ENCODE data around the gene S100A3.

The S100A3 gene

DNA sequence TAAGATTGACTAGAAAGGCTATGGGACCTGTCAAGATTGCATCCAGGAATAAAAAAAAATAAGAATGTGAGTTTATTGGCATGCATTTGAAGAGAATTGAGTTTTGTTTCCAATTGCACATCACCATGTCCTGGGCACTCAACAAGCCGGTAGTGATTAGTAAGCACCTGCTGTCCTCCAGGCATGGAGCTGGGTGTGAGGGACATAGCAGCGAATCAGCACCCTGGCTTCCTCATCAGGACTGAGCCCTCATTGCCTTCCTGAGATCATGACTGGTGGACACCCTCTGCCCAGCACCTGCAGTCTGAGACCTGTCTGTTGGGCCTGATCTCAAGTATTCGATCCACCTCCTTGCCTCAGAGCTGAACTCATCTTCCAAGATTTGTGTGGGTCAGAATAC lies 40.0 kb downstream of the S100A3 start:
- DNase-seq, result no peak

- DNase-seq, result no peak
These were observed 41.0 kb downstream of the S100A3 start for GRCh38 chr1:153507926-153508583.

GRCh38 chr1:153506831-153507413 lies 42.1 kb downstream of the S100A3 start:
- DNase-seq, result peak; percentile 87

DNA sequence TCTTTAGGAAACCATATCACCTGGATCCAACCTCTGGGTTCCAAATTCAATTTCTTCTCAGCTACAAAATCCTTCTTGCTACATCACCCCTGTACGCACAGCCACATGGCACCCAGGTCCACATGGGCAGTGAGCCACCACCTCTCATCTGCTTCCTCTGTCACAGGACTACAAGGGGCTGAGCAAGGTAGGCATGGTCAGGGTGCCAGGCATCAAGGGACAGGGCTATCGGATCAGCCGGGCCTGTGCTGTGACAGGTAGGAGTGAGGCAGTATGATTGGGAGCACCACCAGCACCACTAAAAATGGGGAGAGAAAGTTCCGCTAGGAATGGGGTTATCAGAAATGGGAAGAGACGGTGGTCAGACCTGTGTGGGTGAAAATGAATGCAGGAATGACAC lies 42.7 kb downstream of the S100A3 start:
- DNase-seq, result no peak

DNA sequence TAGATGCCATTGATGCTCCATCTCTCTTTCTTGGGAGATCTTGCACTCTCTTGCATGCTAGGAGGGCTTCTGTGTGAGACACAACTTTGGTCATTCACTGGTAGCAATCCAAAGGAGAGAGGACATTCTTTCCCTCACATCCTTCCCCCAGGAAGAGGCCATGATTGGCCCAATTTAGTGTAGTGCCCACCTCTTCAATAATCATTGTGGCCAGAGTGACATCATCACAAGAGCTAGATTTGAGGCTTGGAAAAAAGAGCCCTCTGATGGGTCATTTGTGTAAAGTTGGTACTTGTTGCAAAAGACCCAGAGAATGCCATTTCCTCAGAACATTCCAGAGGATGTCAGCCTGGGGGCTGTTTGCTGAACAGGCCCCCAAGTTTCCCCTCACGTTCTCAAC lies 43.5 kb downstream of the S100A3 start:
- DNase-seq, result peak; percentile 32

- no peak for DNase-seq
These were observed 45.3 kb downstream of the S100A3 start for GRCh38 chr1:153503766-153504165.

- no peak for DNase-seq
These were observed 50.3 kb downstream of the S100A3 start for GRCh38 chr1:153498746-153499145.
